Chondrocyte (in vitro differentiated cells): ENCODE data around the gene OPRL1. TPM values are rescaled to one million over a fixed set of nuclear protein-coding genes. Genes with fewer than 3 reads are reported as not detected.
A peak's percentile ranks its signal among the peaks of the same experiment; 100 is the strongest.

Source experiments
- DNase-seq: peaks from one replicate; pipeline ENCODE4 v3.0.0; 2021; ENCODE audit warnings: mixed read lengths, low spot score
- H3K27ac Mint-ChIP-seq: one replicate; pipeline ENCODE4 v1.8.0; 2021; ENCODE audit warnings: mild to moderate bottlenecking, moderate library complexity, mixed read lengths; ENCODE audit not compliant: unreplicated experiment
- H3K27me3 Mint-ChIP-seq: 2 replicates; pipeline ENCODE4 v1.8.0; 2021; ENCODE audit warnings: low read depth, mixed read lengths
- H3K36me3 Mint-ChIP-seq: 2 replicates; pipeline ENCODE4 v1.8.0; 2021; ENCODE audit warnings: low read depth, mixed read lengths
- H3K4me1 Mint-ChIP-seq: 2 replicates; pipeline ENCODE4 v1.8.0; 2021; ENCODE audit warnings: low read depth, mild to moderate bottlenecking, mixed read lengths
- H3K4me3 Mint-ChIP-seq: one replicate; pipeline ENCODE4 v1.8.0; 2021; ENCODE audit warnings: mild to moderate bottlenecking, moderate library complexity, mixed read lengths; ENCODE audit not compliant: unreplicated experiment
- H3K9me3 Mint-ChIP-seq: 2 replicates; pipeline ENCODE4 v1.8.0; 2021; ENCODE audit warnings: low read depth, mixed read lengths
- CTCF ChIP-seq: fragments of 200-600 bp; sonication (generic); IDR thresholded peaks from 2 replicates; pipeline ENCODE4 v1.5.0; 2021; ENCODE audit warnings: antibody characterized with exemption, mild to moderate bottlenecking, moderate library complexity
- long read RNA-seq: library from polyadenylated mRNA; stranded (forward); transcript quantifications from one replicate; pipeline ENCODE4 v2.0.0, GENCODE V29; 2021
- total RNA-seq: library from RNA; stranded (reverse); gene quantifications from 3 replicates; pipeline ENCODE4 v1.2.1, GENCODE V29; 2021

OPRL1 gene
- total RNA-seq: 3.2 to 4.6 TPM (median 3.5 TPM) in 3 replicates
- long read RNA-seq, partial matches to known transcripts: 3 of 7 reads
- long read RNA-seq, other reads (novel, unspliced or antisense): 0 of 7 reads

- DNase-seq: no peak
- peak within 1 kb of the TSS; percentile 79 for H3K4me3 Mint-ChIP-seq
- H3K4me1 Mint-ChIP-seq: peaks cover 32% of the 10 kb centered on the region
- peaks cover 4% of the 10 kb centered on the region for H3K27me3 Mint-ChIP-seq
- no peaks in the 10 kb centered on the region for H3K9me3 Mint-ChIP-seq
- H3K27ac Mint-ChIP-seq: peak within 1 kb of the TSS; percentile 36
- H3K36me3 Mint-ChIP-seq: no peaks in the 10 kb centered on the region
- no peak for TF ChIP-seq CTCF
Measured at GRCh38 chr20:64080013-64080812, at the start of gene OPRL1. TSS of gene OPRL1 (plus strand) at chr20:64080082. CDS start at chr20:64092721, 12,639 bp downstream.

- peak; percentile 81 for DNase-seq
- H3K27me3 Mint-ChIP-seq: no peaks in the 10 kb centered on the region
- H3K36me3 Mint-ChIP-seq: peaks cover 43% of the 10 kb centered on the region
- H3K4me1 Mint-ChIP-seq: no peaks in the 10 kb centered on the region
- no peak for TF ChIP-seq CTCF
- no peak overlapping the region for H3K27ac Mint-ChIP-seq
- H3K9me3 Mint-ChIP-seq: no peaks in the 10 kb centered on the region
- H3K4me3 Mint-ChIP-seq: no peak overlapping the region
Measured at GRCh38 chr20:64030371-64031134, 49.3 kb upstream of the OPRL1 start.

GRCh38 chr20:64031822-64032314, 48.0 kb upstream of the OPRL1 start:
- Mint-ChIP-seq H3K27me3 (no peaks in the 10 kb centered on the region), H3K9me3 (no peaks in the 10 kb centered on the region), H3K4me3 (no peak overlapping the region), H3K4me1 (no peaks in the 10 kb centered on the region), H3K36me3 (peaks cover 38% of the 10 kb centered on the region), H3K27ac (no peak overlapping the region)
- DNase-seq: no peak
- TF ChIP-seq CTCF: no peak

GRCh38 chr20:64032706-64033624, 46.9 kb upstream of the OPRL1 start:
- Mint-ChIP-seq H3K36me3 (peaks cover 32% of the 10 kb centered on the region), H3K4me1 (peaks cover 2% of the 10 kb centered on the region), H3K27me3 (peaks cover 2% of the 10 kb centered on the region), H3K27ac (no peak overlapping the region), H3K9me3 (no peaks in the 10 kb centered on the region), H3K4me3 (no peak overlapping the region)
- no peak for DNase-seq
- no peak for TF ChIP-seq CTCF
